ENCODE results near the gene BCL11A.

The BCL11A gene

GRCh38 chr2:60556175-60556574 is 2.7 kb upstream of the BCL11A start:
- TF ChIP-seq FOXM1 (IDR thresholded peaks at IDR 0.05; ENCODE audit: borderline replicate concordance, low read depth) (no peak), TAF1 (IDR thresholded peaks at IDR 0.05; ENCODE audit: low read depth) (no peak), EGR1 (IDR thresholded peaks at IDR 0.05) (no peak), ZBTB7A (IDR thresholded peaks at IDR 0.05; ENCODE audit: low read depth) (no peak), CREB1 (IDR thresholded peaks at IDR 0.05; ENCODE audit: low read depth) (no peak), MAX (IDR thresholded peaks at IDR 0.05) (no peak), YY1 (IDR thresholded peaks at IDR 0.05; ENCODE audit: low read depth) (no peak), TCF12 (IDR thresholded peaks at IDR 0.05; ENCODE audit: low read depth) (no peak), NFIC (IDR thresholded peaks at IDR 0.05) (no peak)

GRCh38 chr2:60555783-60556139 is 2.3 kb upstream of the BCL11A start:
- TF ChIP-seq NFIC (IDR thresholded peaks at IDR 0.05): no peak
- no peak for TF ChIP-seq EP300 (IDR thresholded peaks at IDR 0.05; ENCODE audit: borderline replicate concordance)
- TF ChIP-seq YY1 (IDR thresholded peaks at IDR 0.05; ENCODE audit: low read depth): no peak

- TF ChIP-seq RAD21 (IDR thresholded peaks at IDR 0.05; ENCODE audit: low read depth): peak; percentile 9; the same call in 1 of the 2 replicates
- TF ChIP-seq CEBPB (IDR thresholded peaks at IDR 0.05): no peak
Observed at GRCh38 chr2:60555066-60555782, 1.8 kb upstream of the BCL11A start.

- TF ChIP-seq ZBTB7A (IDR thresholded peaks at IDR 0.05; ENCODE audit: low read depth): no peak
- no peak for TF ChIP-seq EP300 (IDR thresholded peaks at IDR 0.05; ENCODE audit: borderline replicate concordance)
- TF ChIP-seq CEBPB (IDR thresholded peaks at IDR 0.05): no peak
- no peak for TF ChIP-seq FOXM1 (IDR thresholded peaks at IDR 0.05; ENCODE audit: borderline replicate concordance, low read depth)
- no peak for TF ChIP-seq NFIC (IDR thresholded peaks at IDR 0.05)
- TF ChIP-seq RAD21 (IDR thresholded peaks at IDR 0.05; ENCODE audit: low read depth): no peak
- no peak for TF ChIP-seq CREB1 (IDR thresholded peaks at IDR 0.05; ENCODE audit: low read depth)
- no peak for TF ChIP-seq TAF1 (IDR thresholded peaks at IDR 0.05; ENCODE audit: low read depth)
- TF ChIP-seq MAX (IDR thresholded peaks at IDR 0.05): no peak
- TF ChIP-seq REST (IDR thresholded peaks at IDR 0.05; ENCODE audit: low read depth): no peak
- no peak for TF ChIP-seq EGR1 (IDR thresholded peaks at IDR 0.05)
Observed at GRCh38 chr2:60554646-60555065, 1.2 kb upstream of the BCL11A start.

GRCh38 chr2:60554074-60554645 is 706 bp upstream of the BCL11A start:
- TF ChIP-seq ZBTB7A (IDR thresholded peaks at IDR 0.05; ENCODE audit: low read depth): 0 out of 2 replicates have a peak, but pooled peaks have one; percentile 58
- no peak for TF ChIP-seq TEAD4 (IDR thresholded peaks at IDR 0.05)
- TF ChIP-seq EGR1 (IDR thresholded peaks at IDR 0.05): 0 out of 2 replicates have a peak, but pooled peaks have one; percentile 6

GRCh38 chr2:60552851-60553494 is 481 bp downstream of the BCL11A start:
- TF ChIP-seq RAD21 (IDR thresholded peaks at IDR 0.05; ENCODE audit: low read depth): no peak
- no peak for TF ChIP-seq TCF12 (IDR thresholded peaks at IDR 0.05; ENCODE audit: low read depth)
- no peak for TF ChIP-seq TEAD4 (IDR thresholded peaks at IDR 0.05)

- TF ChIP-seq REST (IDR thresholded peaks at IDR 0.05; ENCODE audit: low read depth): no peak
Observed at GRCh38 chr2:60552078-60552850, 1.2 kb downstream of the BCL11A start.

All from Ishikawa (cell line).